GM23338 (cell line): ENCODE results near the gene FHIP1B. TPM values are rescaled to one million over a fixed set of nuclear protein-coding genes. Genes with fewer than 3 reads are reported as not detected.

Experiments used
- ATAC-seq: fragments of 200-7000 bp; cut with Tn5 transposase; 3 replicates; pipeline ENCODE4 v1.9.1; 2020
- DNase-seq: peaks from one replicate; pipeline ENCODE4 v3.0.0-alpha.2; 2015; ENCODE audit warnings: low spot score
- H2AFZ ChIP-seq: fragments of 200-600 bp; sonication (generic); 2 replicates; pipeline ENCODE4 v1.8.0; 2016; ENCODE audit warnings: antibody characterized with exemption, mild to moderate bottlenecking, moderate library complexity
- H3F3A ChIP-seq: fragments of 200-600 bp; sonication (generic); replicated peaks from 2 replicates; pipeline ENCODE4 v1.8.0; 2017; ENCODE audit warnings: antibody characterized with exemption, mixed run types, low read depth
- H3K27ac ChIP-seq: fragments of 200-600 bp; sonication (generic); 2 replicates; pipeline ENCODE4 v1.6.1; 2016; ENCODE audit warnings: low read depth
- H3K27me3 ChIP-seq: fragments of 200-600 bp; sonication (generic); 2 replicates; pipeline ENCODE4 v1.8.0; 2016; ENCODE audit warnings: mild to moderate bottlenecking, mixed run types, moderate library complexity; ENCODE audit not compliant: insufficient read depth
- H3K36me3 ChIP-seq: fragments of 200-600 bp; sonication (generic); 2 replicates; pipeline ENCODE4 v1.8.0; 2016; ENCODE audit warnings: mild to moderate bottlenecking; ENCODE audit not compliant: insufficient read depth
- H3K4me1 ChIP-seq: fragments of 200-600 bp; sonication (generic); 2 replicates; pipeline ENCODE4 v1.8.0; 2016; ENCODE audit warnings: mild to moderate bottlenecking, moderate library complexity; ENCODE audit not compliant: insufficient read depth
- H3K4me2 ChIP-seq: fragments of 200-600 bp; sonication (generic); 2 replicates; pipeline ENCODE4 v1.7.1; 2017; ENCODE audit warnings: mixed run types
- H3K4me3 ChIP-seq: fragments of 200-600 bp; sonication (generic); 2 replicates; pipeline ENCODE4 v1.6.1; 2016; ENCODE audit warnings: mixed run types
- H3K79me2 ChIP-seq: fragments of 200-600 bp; sonication (generic); replicated peaks from 2 replicates; pipeline ENCODE4 v1.8.0; 2017; ENCODE audit warnings: mild to moderate bottlenecking; ENCODE audit not compliant: insufficient read depth
- H3K9me2 ChIP-seq: fragments of 200-600 bp; sonication (generic); 2 replicates; pipeline ENCODE4 v1.8.0; 2017; ENCODE audit not compliant: insufficient read depth
- H4K20me1 ChIP-seq: fragments of 200-600 bp; sonication (generic); replicated peaks from 2 replicates; pipeline ENCODE4 v1.8.0; 2017; ENCODE audit warnings: mild to moderate bottlenecking; ENCODE audit not compliant: insufficient read depth
- H3K27ac Mint-ChIP-seq: 2 replicates; pipeline ENCODE4 v1.8.0; 2020; ENCODE audit warnings: inconsistent platforms, mild to moderate bottlenecking, moderate library complexity, mixed read lengths
- H3K27me3 Mint-ChIP-seq: 3 replicates; pipeline ENCODE4 v1.8.0; 2022; ENCODE audit warnings: low read depth, mild to moderate bottlenecking, moderate library complexity, mixed read lengths, inconsistent platforms; ENCODE audit not compliant: insufficient read depth, poor library complexity
- H3K36me3 Mint-ChIP-seq: 3 replicates; pipeline ENCODE4 v1.8.0; 2021; ENCODE audit warnings: low read depth, mild to moderate bottlenecking, inconsistent platforms, moderate library complexity, mixed read lengths
- H3K4me1 Mint-ChIP-seq: 3 replicates; pipeline ENCODE4 v1.8.0; 2020; ENCODE audit warnings: mild to moderate bottlenecking, inconsistent platforms, mixed read lengths
- H3K4me3 Mint-ChIP-seq: 3 replicates; pipeline ENCODE4 v1.8.0; 2021; ENCODE audit warnings: moderate library complexity, mild to moderate bottlenecking, inconsistent platforms, mixed read lengths
- H3K9me3 Mint-ChIP-seq: 3 replicates; pipeline ENCODE4 v1.8.0; 2020; ENCODE audit warnings: moderate library complexity, mild to moderate bottlenecking, inconsistent platforms, mixed read lengths
- CREB1 ChIP-seq: fragments of 250-450 bp; sonication (Bioruptor Pico); IDR thresholded peaks from 2 replicates; pipeline ENCODE4 v1.5.0; 2020; ENCODE audit warnings: low read depth, mild to moderate bottlenecking, moderate library complexity
- EZH2 ChIP-seq: fragments of 200-600 bp; sonication (generic); IDR thresholded peaks from one replicate; pipeline ENCODE4 v1.8.0; 2017; ENCODE audit warnings: antibody characterized with exemption, mild to moderate bottlenecking, low read depth; ENCODE audit not compliant: unreplicated experiment
- JUNB ChIP-seq: IDR thresholded peaks from one replicate; pipeline ENCODE4 v1.6.1; 2016; ENCODE audit warnings: antibody characterized with exemption; ENCODE audit not compliant: unreplicated experiment
- NANOG ChIP-seq: IDR thresholded peaks from 2 replicates; pipeline ENCODE4 v1.6.1; 2016; ENCODE audit warnings: antibody characterized with exemption, borderline replicate concordance
- POLR2AphosphoS5 ChIP-seq: IDR thresholded peaks from 2 replicates; pipeline ENCODE4 v1.6.1; 2016; ENCODE audit warnings: antibody characterized with exemption, low read depth
- STAT1 ChIP-seq: IDR thresholded peaks from one replicate; pipeline ENCODE4 v1.6.1; 2016; ENCODE audit warnings: antibody characterized with exemption; ENCODE audit not compliant: unreplicated experiment
- ZNF114 ChIP-seq: fragments of 250-450 bp; sonication (Bioruptor Pico); IDR thresholded peaks from 2 replicates; pipeline ENCODE4 v1.5.0; 2020; ENCODE audit warnings: mild to moderate bottlenecking, moderate library complexity
- ZNF331 ChIP-seq: fragments of 250-450 bp; sonication (Bioruptor Pico); IDR thresholded peaks from 2 replicates; pipeline ENCODE4 v1.5.0; 2020; ENCODE audit warnings: low read depth, mild to moderate bottlenecking, moderate library complexity
- polyA plus RNA-seq: library from polyadenylated mRNA; unstranded; fragments of >200 nt; fragmentation: Nextera tagmentation; extraction: Ambion mirVana; gene quantifications from 2 replicates; pipeline ENCODE4 v1.2.1, GENCODE V29; 2016
- total RNA-seq: library from RNA; depleted of rRNA; stranded (reverse); fragments of >200 nt; shearing (Covaris generic); gene quantifications from 2 replicates; pipeline ENCODE4 v1.2.3, GENCODE V29; 2014
- TF ChIP-seq, protein P1 (sequence below): IDR thresholded peaks from 2 replicates; pipeline ENCODE4 v1.6.1; 2016; ENCODE audit warnings: antibody characterized with exemption
- TF ChIP-seq, protein P2 (sequence below): fragments of 250-450 bp; sonication (Bioruptor Pico); IDR thresholded peaks from 2 replicates; pipeline ENCODE4 v1.5.0; 2020; ENCODE audit warnings: mild to moderate bottlenecking, moderate library complexity

FHIP1B gene
- total and polyA plus RNA-seq, 2 experiments from 2014 or later, result 10.3 to 34.5 TPM

DNA sequence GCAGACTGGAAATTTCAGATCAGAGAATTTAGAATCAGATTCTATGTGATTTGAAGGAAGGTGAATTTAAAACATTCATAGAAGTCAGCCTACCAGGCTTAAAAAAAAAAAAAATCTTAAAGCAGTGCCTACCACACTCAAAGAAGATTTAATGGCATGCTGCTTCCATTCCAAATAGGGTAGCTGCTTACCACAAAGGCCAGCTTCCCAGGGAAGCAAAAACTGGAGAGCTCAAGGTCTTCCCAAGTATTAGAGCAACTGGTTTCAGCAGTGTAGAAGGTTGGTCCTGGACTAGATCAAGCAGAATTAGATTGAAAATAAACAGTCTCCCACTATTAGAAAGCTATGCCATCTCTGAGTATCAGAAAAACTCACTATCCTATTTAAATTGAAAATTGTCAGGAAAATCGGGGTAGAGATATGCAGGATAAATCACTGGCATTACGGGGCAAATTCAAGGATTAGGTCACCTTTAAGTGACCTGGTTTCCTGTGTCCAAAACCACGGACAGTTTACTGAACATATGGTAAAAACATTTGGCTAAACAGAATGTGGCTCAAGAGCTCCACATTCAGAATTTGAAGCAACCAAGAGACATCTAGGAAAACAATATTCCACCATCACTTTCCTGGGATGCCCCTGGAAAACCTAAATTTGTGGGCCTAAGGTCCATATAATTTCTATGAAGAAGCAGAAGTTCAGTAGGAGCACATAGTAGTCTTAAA is 27.8 kb downstream of the FHIP1B start:
- DNase-seq (no peak), ATAC-seq (no peak)
- H3K9me2 ChIP-seq, result no peaks in the 10 kb centered on the region
- H3K27ac ChIP-seq, result no peak overlapping the region
- no peaks in the 10 kb centered on the region for H3K27me3 ChIP-seq
- Mint-ChIP-seq H3K27ac (no peak overlapping the region), H3K4me1 (no peaks in the 10 kb centered on the region), H3K36me3 (0 out of 3 replicates have a peak, but pooled peaks cover 3% of the 10 kb centered on the region), H3K4me3 (no peak overlapping the region), H3K27me3 (no peaks in the 10 kb centered on the region), H3K9me3 (no peaks in the 10 kb centered on the region)
- H2AFZ ChIP-seq, result no peak overlapping the region
- no peaks in the 10 kb centered on the region for H3K4me1 ChIP-seq
- no peak overlapping the region for H3K4me2 ChIP-seq
- TF ChIP-seq, protein P1, sequence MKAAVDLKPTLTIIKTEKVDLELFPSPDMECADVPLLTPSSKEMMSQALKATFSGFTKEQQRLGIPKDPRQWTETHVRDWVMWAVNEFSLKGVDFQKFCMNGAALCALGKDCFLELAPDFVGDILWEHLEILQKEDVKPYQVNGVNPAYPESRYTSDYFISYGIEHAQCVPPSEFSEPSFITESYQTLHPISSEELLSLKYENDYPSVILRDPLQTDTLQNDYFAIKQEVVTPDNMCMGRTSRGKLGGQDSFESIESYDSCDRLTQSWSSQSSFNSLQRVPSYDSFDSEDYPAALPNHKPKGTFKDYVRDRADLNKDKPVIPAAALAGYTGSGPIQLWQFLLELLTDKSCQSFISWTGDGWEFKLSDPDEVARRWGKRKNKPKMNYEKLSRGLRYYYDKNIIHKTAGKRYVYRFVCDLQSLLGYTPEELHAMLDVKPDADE, result no peak
- TF ChIP-seq ZNF331 (CRISPR knock-in tag) (no peak), ZNF114 (CRISPR knock-in tag) (no peak), STAT1 (no peak), CREB1 (CRISPR knock-in tag) (no peak), POLR2AphosphoS5 (no peak), NANOG (no peak), JUNB (no peak), EZH2 (no peak)
- TF ChIP-seq, protein P2, sequence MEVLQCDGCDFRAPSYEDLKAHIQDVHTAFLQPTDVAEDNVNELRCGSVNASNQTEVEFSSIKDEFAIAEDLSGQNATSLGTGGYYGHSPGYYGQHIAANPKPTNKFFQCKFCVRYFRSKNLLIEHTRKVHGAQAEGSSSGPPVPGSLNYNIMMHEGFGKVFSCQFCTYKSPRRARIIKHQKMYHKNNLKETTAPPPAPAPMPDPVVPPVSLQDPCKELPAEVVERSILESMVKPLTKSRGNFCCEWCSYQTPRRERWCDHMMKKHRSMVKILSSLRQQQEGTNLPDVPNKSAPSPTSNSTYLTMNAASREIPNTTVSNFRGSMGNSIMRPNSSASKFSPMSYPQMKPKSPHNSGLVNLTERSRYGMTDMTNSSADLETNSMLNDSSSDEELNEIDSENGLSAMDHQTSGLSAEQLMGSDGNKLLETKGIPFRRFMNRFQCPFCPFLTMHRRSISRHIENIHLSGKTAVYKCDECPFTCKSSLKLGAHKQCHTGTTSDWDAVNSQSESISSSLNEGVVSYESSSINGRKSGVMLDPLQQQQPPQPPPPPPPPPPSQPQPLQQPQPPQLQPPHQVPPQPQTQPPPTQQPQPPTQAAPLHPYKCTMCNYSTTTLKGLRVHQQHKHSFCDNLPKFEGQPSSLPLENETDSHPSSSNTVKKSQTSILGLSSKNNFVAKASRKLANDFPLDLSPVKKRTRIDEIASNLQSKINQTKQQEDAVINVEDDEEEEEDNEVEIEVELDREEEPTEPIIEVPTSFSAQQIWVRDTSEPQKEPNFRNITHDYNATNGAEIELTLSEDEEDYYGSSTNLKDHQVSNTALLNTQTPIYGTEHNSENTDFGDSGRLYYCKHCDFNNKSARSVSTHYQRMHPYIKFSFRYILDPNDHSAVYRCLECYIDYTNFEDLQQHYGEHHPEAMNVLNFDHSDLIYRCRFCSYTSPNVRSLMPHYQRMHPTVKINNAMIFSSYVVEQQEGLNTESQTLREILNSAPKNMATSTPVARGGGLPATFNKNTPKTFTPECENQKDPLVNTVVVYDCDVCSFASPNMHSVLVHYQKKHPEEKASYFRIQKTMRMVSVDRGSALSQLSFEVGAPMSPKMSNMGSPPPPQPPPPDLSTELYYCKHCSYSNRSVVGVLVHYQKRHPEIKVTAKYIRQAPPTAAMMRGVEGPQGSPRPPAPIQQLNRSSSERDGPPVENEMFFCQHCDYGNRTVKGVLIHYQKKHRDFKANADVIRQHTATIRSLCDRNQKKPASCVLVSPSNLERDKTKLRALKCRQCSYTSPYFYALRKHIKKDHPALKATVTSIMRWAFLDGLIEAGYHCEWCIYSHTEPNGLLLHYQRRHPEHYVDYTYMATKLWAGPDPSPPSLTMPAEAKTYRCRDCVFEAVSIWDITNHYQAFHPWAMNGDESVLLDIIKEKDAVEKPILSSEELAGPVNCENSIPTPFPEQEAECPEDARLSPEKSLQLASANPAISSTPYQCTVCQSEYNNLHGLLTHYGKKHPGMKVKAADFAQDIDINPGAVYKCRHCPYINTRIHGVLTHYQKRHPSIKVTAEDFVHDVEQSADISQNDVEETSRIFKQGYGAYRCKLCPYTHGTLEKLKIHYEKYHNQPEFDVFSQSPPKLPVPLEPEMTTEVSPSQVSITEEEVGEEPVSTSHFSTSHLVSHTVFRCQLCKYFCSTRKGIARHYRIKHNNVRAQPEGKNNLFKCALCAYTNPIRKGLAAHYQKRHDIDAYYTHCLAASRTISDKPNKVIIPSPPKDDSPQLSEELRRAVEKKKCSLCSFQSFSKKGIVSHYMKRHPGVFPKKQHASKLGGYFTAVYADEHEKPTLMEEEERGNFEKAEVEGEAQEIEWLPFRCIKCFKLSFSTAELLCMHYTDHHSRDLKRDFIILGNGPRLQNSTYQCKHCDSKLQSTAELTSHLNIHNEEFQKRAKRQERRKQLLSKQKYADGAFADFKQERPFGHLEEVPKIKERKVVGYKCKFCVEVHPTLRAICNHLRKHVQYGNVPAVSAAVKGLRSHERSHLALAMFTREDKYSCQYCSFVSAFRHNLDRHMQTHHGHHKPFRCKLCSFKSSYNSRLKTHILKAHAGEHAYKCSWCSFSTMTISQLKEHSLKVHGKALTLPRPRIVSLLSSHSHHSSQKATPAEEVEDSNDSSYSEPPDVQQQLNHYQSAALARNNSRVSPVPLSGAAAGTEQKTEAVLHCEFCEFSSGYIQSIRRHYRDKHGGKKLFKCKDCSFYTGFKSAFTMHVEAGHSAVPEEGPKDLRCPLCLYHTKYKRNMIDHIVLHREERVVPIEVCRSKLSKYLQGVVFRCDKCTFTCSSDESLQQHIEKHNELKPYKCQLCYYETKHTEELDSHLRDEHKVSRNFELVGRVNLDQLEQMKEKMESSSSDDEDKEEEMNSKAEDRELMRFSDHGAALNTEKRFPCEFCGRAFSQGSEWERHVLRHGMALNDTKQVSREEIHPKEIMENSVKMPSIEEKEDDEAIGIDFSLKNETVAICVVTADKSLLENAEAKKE (CRISPR knock-in tag), result no peak
- no peaks in the 10 kb centered on the region for H3F3A ChIP-seq
- H3K4me3 ChIP-seq, result no peak overlapping the region
- no peaks in the 10 kb centered on the region for H3K79me2 ChIP-seq
- H3K36me3 ChIP-seq, result no peaks in the 10 kb centered on the region
- H4K20me1 ChIP-seq, result peaks cover 5% of the 10 kb centered on the region; the same call in 1 of the 2 replicates
